Spleen (tissue), 11 donors: ENCODE results near the gene CD248. TPM values are rescaled to one million over a fixed set of nuclear protein-coding genes. Genes with fewer than 3 reads are reported as not detected.
A peak's percentile ranks its signal among the peaks of the same experiment; 100 is the strongest.

Experiments used
- DNase-seq: peaks from one replicate; pipeline ENCODE4 v3.0.0-alpha.2; 2020
- H3K27ac ChIP-seq, 8 donors: fragments of 200-600 bp; sonication (generic) in 7 of 8; 1 replicate in 4 of 8; 2 replicates in 4 of 8; pipeline versions ENCODE4 v1.5.0 to v1.8.0; 2016 to 2021; ENCODE audit warnings: inconsistent platforms in 4 of 8, mild to moderate bottlenecking in 4 of 8, moderate library complexity in 1 of 8
- H3K27me3 ChIP-seq, 7 donors: fragments of 200-600 bp; sonication (generic) in 6 of 7; replicated peaks in 1 of 7; 1 replicate in 4 of 7; 2 replicates in 3 of 7; pipeline versions ENCODE4 v1.5.0 to v1.8.0; 2016 to 2021; ENCODE audit warnings: inconsistent platforms in 3 of 7, mild to moderate bottlenecking in 1 of 7
- H3K36me3 ChIP-seq, 6 donors: fragments of 200-600 bp; sonication (generic) in 5 of 6; 1 replicate in 4 of 6; 2 replicates in 2 of 6; pipeline versions ENCODE4 v1.5.0 to v1.8.0; 2016 to 2021; ENCODE audit warnings: inconsistent platforms in 2 of 6
- H3K4me1 ChIP-seq, 6 donors: fragments of 200-600 bp; sonication (generic) in 5 of 6; 1 replicate in 3 of 6; 2 replicates in 3 of 6; pipeline versions ENCODE4 v1.5.0 to v1.8.0; 2016 to 2021; ENCODE audit warnings: inconsistent platforms in 3 of 6
- H3K4me3 ChIP-seq, 8 donors: fragments of 200-600 bp; sonication (generic) in 7 of 8; 1 replicate in 4 of 8; 2 replicates in 4 of 8; pipeline versions ENCODE4 v1.5.0 to v1.8.0; 2016 to 2021; ENCODE audit warnings: inconsistent platforms in 4 of 8, mild to moderate bottlenecking in 4 of 8, moderate library complexity in 2 of 8
- H3K9me3 ChIP-seq, 8 donors: fragments of 200-600 bp; sonication (generic) in 7 of 8; 1 replicate in 4 of 8; 2 replicates in 4 of 8; pipeline versions ENCODE4 v1.5.0 to v1.8.0; 2016 to 2021; ENCODE audit warnings: inconsistent platforms in 4 of 8
- CTCF ChIP-seq, 11 experiments: fragments of 200-600 bp in 7 of 11; fragments of 450-650 bp in 4 of 11; sonication (generic) in 4 of 11; IDR thresholded peaks in 8 of 11; conservative IDR thresholded peaks in 3 of 11; 1 replicate in 7 of 11; 2 replicates in 4 of 11; pipeline versions ENCODE4 v1.4.0 to v1.8.0; 2016 to 2021; ENCODE audit warnings: antibody characterized with exemption in 11 of 11, inconsistent platforms in 4 of 11, mild to moderate bottlenecking in 1 of 11
- POLR2A ChIP-seq, 3 donors: fragments of 450-650 bp; IDR thresholded peaks; one replicate each; pipeline ENCODE4 v1.5.1; 2017; ENCODE audit warnings: antibody characterized with exemption in 3 of 3, mild to moderate bottlenecking in 1 of 3
- POLR2AphosphoS5 ChIP-seq, 3 donors: sonication (generic); formaldehyde crosslinking; IDR thresholded peaks; one replicate each; pipeline ENCODE4 v1.5.1; 2017; ENCODE audit warnings: antibody characterized with exemption in 3 of 3
- WGBS, 5 donors: extraction: QIAGEN DNeasy Blood & Tissue Kit in 3 of 5; methylation state at CpG; one replicate each; pipeline versions ENCODE4 v1.1.5 to v1.1.7; 2013 to 2018; 5-methylcytosine and 5-hydroxymethylcytosine counted together
- intact Hi-C: fragments of 100-400 bp; cut with DNase I; formaldehyde crosslinking; loops from one replicate; pipeline ENCODE4 v1.15.0; 2023; ENCODE audit warnings: low total_unique reads
- polyA plus RNA-seq, 3 donors: library from polyadenylated mRNA; stranded (reverse); fragments of 200-250 nt; gene quantifications; one replicate each; pipeline ENCODE4 v1.2.1, GENCODE V29; 2013
- total RNA-seq, 7 donors: library from RNA; depleted of rRNA in 3 of 7; stranded (reverse); fragments of >200 nt in 3 of 7; fragmentation: NEBNext Ultra II Directional in 4 of 7; extraction: Animal tissue kit (Norgen Biotek cat#: 25700) in 4 of 7; gene quantifications; one replicate each; pipeline versions ENCODE4 v1.1.0 to v1.2.1, GENCODE V29; 2016 to 2021
- donor health status: healthy with polysubstance abuse.
- donor health status: DM: no; HTN: no; CAD: no; lungs with moderate emphysema.
- donor health status: DM: no; HTN: no; CAD: no.
- donor health status: Bipolar disorder and iron deficiency.
- donor health status: healthy.
- donor health status: DM: no; HTN: no; CAD: no.
- donor health status: DM: yes; HTN: yes; CAD: no.

Gene CD248
- total and polyA plus RNA-seq, 10 donors, result 1.7 to 15.7 (median 4.9) TPM

- intact Hi-C loops, result no loop called here
- Histone ChIP-seq H3K9me3 (no peaks in the 10 kb centered on the region), H3K27me3 (peaks cover 0 to 17% (median 0%) of the 10 kb centered on the region in 7 donors), H3K4me1 (peaks cover 5 to 65% (median 33%) of the 10 kb centered on the region in 6 donors), H3K4me3 (no peak overlapping the region), H3K36me3 (peaks cover 0 to 62% (median 53%) of the 10 kb centered on the region in 6 donors), H3K27ac (no peak overlapping the region)
- 86 to 93% (median 92%) methylated on average over 14 of the region's 14 CpGs for WGBS, 5 donors
- TF ChIP-seq CTCF (IDR thresholded peaks at IDR 0.05 in 8 of 11, conservative IDR thresholded peaks at IDR 0.05 in 3 of 11) (no peak), POLR2AphosphoS5 (IDR thresholded peaks at IDR 0.05) (peak in 1 of 3 donors; percentile 12), POLR2A (IDR thresholded peaks at IDR 0.05) (no peak)
- DNase-seq, result no peak
These were observed 40.7 kb downstream of the CD248 start for GRCh38 chr11:66275984-66276612.

- Histone ChIP-seq H3K27ac (no peak overlapping the region), H3K4me3 (no peak overlapping the region), H3K9me3 (no peaks in the 10 kb centered on the region), H3K27me3 (peaks cover 0 to 17% (median 0%) of the 10 kb centered on the region in 7 donors), H3K4me1 (peaks cover 9 to 72% (median 40%) of the 10 kb centered on the region in 6 donors), H3K36me3 (peaks cover 0 to 69% (median 56%) of the 10 kb centered on the region in 6 donors)
- no peak for TF ChIP-seq POLR2A (IDR thresholded peaks at IDR 0.05)
- TF ChIP-seq CTCF (IDR thresholded peaks at IDR 0.05 in 8 of 11, conservative IDR thresholded peaks at IDR 0.05 in 3 of 11), result no peak
- no peak for TF ChIP-seq POLR2AphosphoS5 (IDR thresholded peaks at IDR 0.05)
- intact Hi-C loops, result no loop called here
- 89 to 93% (median 91%) methylated on average over 8 of the region's 8 CpGs for WGBS, 5 donors
- no peak for DNase-seq
These were observed 41.4 kb downstream of the CD248 start for GRCh38 chr11:66275396-66275795.

GRCh38 chr11:66274219-66274618, 42.6 kb downstream of the CD248 start:
- Histone ChIP-seq H3K9me3 (no peaks in the 10 kb centered on the region), H3K4me1 (peaks cover 19 to 79% (median 52%) of the 10 kb centered on the region in 6 donors), H3K36me3 (peaks cover 0 to 71% (median 56%) of the 10 kb centered on the region in 6 donors), H3K27me3 (peaks cover 0 to 10% (median 0%) of the 10 kb centered on the region in 7 donors), H3K27ac (no peak overlapping the region), H3K4me3 (no peak overlapping the region)
- intact Hi-C loops, result no loop called here
- no peak for TF ChIP-seq POLR2A (IDR thresholded peaks at IDR 0.05)
- TF ChIP-seq CTCF (IDR thresholded peaks at IDR 0.05 in 8 of 11, conservative IDR thresholded peaks at IDR 0.05 in 3 of 11), result no peak
- TF ChIP-seq POLR2AphosphoS5 (IDR thresholded peaks at IDR 0.05), result no peak
- 69 to 100% (median 85%) methylated on average over 1 of the region's 1 CpG for WGBS, 5 donors
- no peak for DNase-seq

- H3K4me1 ChIP-seq, result peaks cover 17 to 76% (median 52%) of the 10 kb centered on the region in 6 donors
- TF ChIP-seq POLR2AphosphoS5 (IDR thresholded peaks at IDR 0.05) (peak in 1 of 3 donors; percentile 22), POLR2A (IDR thresholded peaks at IDR 0.05) (no peak)
- intact Hi-C loops, result no loop called here
- peak overlapping the region in 2 of 8 donors; percentile 13 to 34 for H3K27ac ChIP-seq
- 78 to 96% (median 80%) methylated on average over 2 of the region's 2 CpGs for WGBS, 5 donors
- H3K36me3 ChIP-seq, result peaks cover 0 to 71% (median 56%) of the 10 kb centered on the region in 6 donors
- no peaks in the 10 kb centered on the region for H3K27me3 ChIP-seq
- no peaks in the 10 kb centered on the region for H3K9me3 ChIP-seq
- no peak overlapping the region for H3K4me3 ChIP-seq
- peak; percentile 60 for DNase-seq
These were observed 44.2 kb downstream of the CD248 start for GRCh38 chr11:66272596-66272995.
